Activated T-cell treated with anti-CD3 and anti-CD28 coated beads, Interleukin-2, amount 50 U/mL, for 72 hours (primary cell): ENCODE results near the gene CBLB. TPM values are rescaled to one million over a fixed set of nuclear protein-coding genes. Genes with fewer than 3 reads are reported as not detected.

Source experiments
- ATAC-seq, 2 donors: fragments of 150-1000 bp; cut with Tn5 transposase; replicated peaks in 1 of 2; 2 replicates each; pipeline ENCODE4 v1.10.0; 2021; ENCODE audit warnings: moderate library complexity in 2 of 2, mild to moderate bottlenecking in 1 of 2
- DNase-seq, 2 donors: peaks; one replicate each; pipeline ENCODE4 v3.0.0; 2021 to 2022; ENCODE audit warnings: mixed read lengths in 1 of 2
- H3K27ac Mint-ChIP-seq: one replicate; pipeline ENCODE4 v1.8.0; 2022; ENCODE audit warnings: mild to moderate bottlenecking, moderate library complexity, mixed read lengths
- H3K27me3 Mint-ChIP-seq: one replicate; pipeline ENCODE4 v1.8.0; 2022; ENCODE audit warnings: low read depth, mixed read lengths
- H3K36me3 Mint-ChIP-seq, 2 donors: one replicate each; pipeline ENCODE4 v1.8.0; 2022; ENCODE audit warnings: mixed read lengths in 2 of 2, mild to moderate bottlenecking in 1 of 2; ENCODE audit not compliant: insufficient read depth in 2 of 2
- H3K4me1 Mint-ChIP-seq: one replicate; pipeline ENCODE4 v1.8.0; 2022; ENCODE audit warnings: low read depth, mixed read lengths
- H3K4me3 Mint-ChIP-seq, 2 donors: one replicate each; pipeline ENCODE4 v1.8.0; 2022; ENCODE audit warnings: mild to moderate bottlenecking in 2 of 2, mixed read lengths in 2 of 2, moderate library complexity in 2 of 2
- H3K9me3 Mint-ChIP-seq, 2 donors: one replicate each; pipeline ENCODE4 v1.8.0; 2022; ENCODE audit warnings: mixed read lengths in 2 of 2
- total RNA-seq, 2 donors: library from RNA; stranded (reverse); gene quantifications; one replicate each; pipeline ENCODE4 v1.2.3, GENCODE V29; 2022

CBLB gene
- total RNA-seq, result 100 to 1,000 TPM; 159 to 191 TPM

DNA sequence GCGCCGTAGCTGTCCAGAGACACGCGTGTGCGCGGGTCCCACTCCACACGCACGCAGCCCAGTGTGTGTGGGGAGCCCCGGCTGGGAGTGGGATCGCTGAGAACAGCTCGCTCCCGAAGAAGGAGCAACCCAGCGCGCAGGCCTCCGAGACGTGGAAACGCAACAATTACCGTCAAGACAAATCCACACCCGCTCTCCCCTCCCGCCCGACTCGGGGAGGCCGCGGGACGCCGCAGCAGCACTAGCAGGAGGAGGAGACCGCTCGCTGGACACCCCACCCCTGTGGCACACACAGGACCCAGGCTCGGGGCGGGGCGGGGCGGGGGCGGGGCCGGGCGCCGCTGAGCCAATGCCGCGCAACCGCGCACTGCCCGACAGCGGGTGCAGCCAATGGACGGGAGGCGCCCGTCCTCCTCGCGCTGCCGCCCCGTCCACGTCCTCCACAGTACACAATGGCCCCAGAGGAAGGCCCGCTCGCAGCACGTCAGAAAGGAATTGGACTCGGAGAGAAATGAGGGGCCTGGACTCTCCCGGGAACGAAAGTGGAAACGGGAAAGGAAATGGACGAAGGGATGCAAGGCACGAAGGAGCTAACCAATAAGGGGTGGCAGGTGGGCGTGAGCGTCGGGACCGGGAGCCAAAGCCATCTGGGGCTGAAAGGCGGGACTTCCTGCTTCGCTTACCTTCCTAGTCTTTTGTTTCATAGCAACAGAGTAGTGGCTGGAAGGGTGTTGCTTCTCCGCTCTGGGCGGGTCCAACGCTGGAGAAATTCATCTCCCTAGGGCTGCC lies at the start of gene CBLB:
Gene CBLB (minus strand): TSS at position 271 of the 789 bp plus-strand sequence. CDS start 1,435 bp downstream, outside the sequence.
- Mint-ChIP-seq H3K4me3 (peak within 1 kb of the TSS in 1 of 2 donors; percentile 89), H3K27me3 (no peaks in the 10 kb centered on the region), H3K27ac (peak within 1 kb of the TSS; percentile 99), H3K9me3 (no peaks in the 10 kb centered on the region), H3K4me1 (peaks cover 26% of the 10 kb centered on the region), H3K36me3 (peaks cover 19 to 37% of the 10 kb centered on the region in 2 donors)
- peak; percentile 91 to 92 for ATAC-seq
- peak; percentile 84 to 87 for DNase-seq

GRCh38 chr3:105916767-105917166 lies 48.0 kb upstream of the CBLB start:
- Mint-ChIP-seq H3K4me3 (no peak overlapping the region), H3K36me3 (peaks cover 14 to 31% of the 10 kb centered on the region in 2 donors), H3K9me3 (peaks cover 13 to 16% of the 10 kb centered on the region in 2 donors), H3K4me1 (peaks cover 10% of the 10 kb centered on the region), H3K27me3 (no peaks in the 10 kb centered on the region), H3K27ac (no peak overlapping the region)
- ATAC-seq (no peak), DNase-seq (no peak)

DNA sequence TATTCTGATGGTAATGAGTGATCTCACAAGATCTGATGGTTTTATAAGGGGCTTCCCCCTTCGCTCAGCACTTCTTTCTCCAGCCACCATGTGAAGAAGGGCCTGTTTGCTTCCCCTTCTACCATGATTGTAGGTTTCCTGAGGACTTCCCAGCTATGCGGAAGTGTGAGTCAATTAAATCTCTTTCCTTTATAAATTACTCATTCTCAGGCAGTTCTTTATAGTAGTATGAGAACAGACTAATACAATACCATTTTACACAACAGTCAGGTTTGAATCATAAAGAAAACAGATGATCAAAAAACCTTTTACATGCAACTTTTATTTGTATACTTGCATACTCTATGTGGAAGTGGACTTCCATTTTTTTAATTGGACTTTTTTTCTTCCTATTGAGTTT lies 46.7 kb upstream of the CBLB start:
- Mint-ChIP-seq H3K27me3 (no peaks in the 10 kb centered on the region), H3K4me3 (no peak overlapping the region), H3K36me3 (peaks cover 12 to 24% of the 10 kb centered on the region in 2 donors), H3K27ac (no peak overlapping the region), H3K4me1 (peaks cover 10% of the 10 kb centered on the region), H3K9me3 (peaks cover 12 to 13% of the 10 kb centered on the region in 2 donors)
- ATAC-seq, result no peak
- DNase-seq, result no peak

GRCh38 chr3:105913616-105914015 lies 44.8 kb upstream of the CBLB start:
- ATAC-seq, result no peak
- Mint-ChIP-seq H3K36me3 (peaks cover 5 to 18% of the 10 kb centered on the region in 2 donors), H3K27ac (no peak overlapping the region), H3K4me3 (no peak overlapping the region), H3K27me3 (no peaks in the 10 kb centered on the region), H3K9me3 (peaks cover 5 to 6% of the 10 kb centered on the region in 2 donors), H3K4me1 (no peaks in the 10 kb centered on the region)
- no peak for DNase-seq

GRCh38 chr3:105912891-105913290 lies 44.1 kb upstream of the CBLB start:
- Mint-ChIP-seq H3K4me1 (peaks cover 3% of the 10 kb centered on the region), H3K4me3 (no peak overlapping the region), H3K36me3 (peaks cover 3 to 14% of the 10 kb centered on the region in 2 donors), H3K27ac (no peak overlapping the region), H3K9me3 (peaks cover 5 to 6% of the 10 kb centered on the region in 2 donors), H3K27me3 (no peaks in the 10 kb centered on the region)
- ATAC-seq (no peak), DNase-seq (no peak)

GRCh38 chr3:105911496-105911895 lies 42.7 kb upstream of the CBLB start:
- Mint-ChIP-seq H3K27me3 (no peaks in the 10 kb centered on the region), H3K36me3 (peaks cover 3 to 7% of the 10 kb centered on the region in 2 donors), H3K4me1 (peaks cover 5% of the 10 kb centered on the region)

DNA sequence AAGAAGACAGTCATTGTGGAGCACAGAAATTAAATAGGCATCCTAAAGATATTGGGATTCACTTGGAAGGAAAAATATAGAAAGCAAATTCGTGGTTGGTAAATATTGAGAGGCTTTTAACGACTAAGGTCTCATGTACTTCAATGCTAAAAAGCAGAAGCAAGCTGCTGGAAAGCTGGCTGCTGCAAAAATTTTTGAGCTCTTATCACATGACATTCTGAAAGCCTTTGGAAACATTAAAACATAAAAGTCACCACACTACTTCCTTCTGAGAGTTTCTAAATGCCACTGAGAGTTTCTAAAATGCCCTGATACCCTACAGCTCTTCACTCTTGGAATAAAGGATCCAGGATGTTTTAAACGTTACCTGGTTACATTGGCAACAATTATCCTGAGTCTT lies 39.0 kb upstream of the CBLB start:
- H3K27ac Mint-ChIP-seq, result no peak overlapping the region
- DNase-seq (no peak), ATAC-seq (no peak)
- no peaks in the 10 kb centered on the region for H3K36me3 Mint-ChIP-seq
- no peak overlapping the region for H3K4me3 Mint-ChIP-seq
- peaks cover 5% of the 10 kb centered on the region for H3K4me1 Mint-ChIP-seq
- H3K9me3 Mint-ChIP-seq, result peaks cover 0 to 1% of the 10 kb centered on the region in 2 donors
- H3K27me3 Mint-ChIP-seq, result no peaks in the 10 kb centered on the region

More at GRCh38 chr3:105911496-105911895, 42.7 kb upstream of the CBLB start:
- DNase-seq, result no peak
- H3K27ac Mint-ChIP-seq, result no peak overlapping the region
- no peak for ATAC-seq
- H3K4me3 Mint-ChIP-seq, result no peak overlapping the region
- peaks cover 5 to 6% of the 10 kb centered on the region in 2 donors for H3K9me3 Mint-ChIP-seq

DNA sequence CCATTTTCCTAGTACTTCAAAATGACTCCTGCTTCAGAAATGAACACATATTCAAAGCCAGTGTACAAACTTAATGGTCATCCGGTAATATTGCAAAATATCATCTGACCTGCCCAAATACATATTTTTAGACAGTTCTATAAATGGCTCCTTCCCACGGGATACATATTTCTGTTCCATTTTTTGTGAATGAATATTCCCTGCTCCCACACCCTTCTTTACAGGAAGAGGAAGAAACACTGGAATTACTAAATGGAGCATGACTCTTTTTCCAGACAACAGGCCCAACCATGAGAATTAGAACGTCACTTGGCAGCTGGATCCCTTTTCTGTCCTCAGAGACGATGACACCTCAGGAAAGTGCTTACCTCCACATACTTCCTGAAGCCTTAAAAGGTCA lies 38.0 kb upstream of the CBLB start:
- ATAC-seq (no peak), DNase-seq (no peak)
- Mint-ChIP-seq H3K4me3 (no peak overlapping the region), H3K4me1 (peaks cover 5% of the 10 kb centered on the region), H3K27me3 (no peaks in the 10 kb centered on the region), H3K36me3 (no peaks in the 10 kb centered on the region), H3K27ac (no peak overlapping the region), H3K9me3 (peaks cover 0 to 3% of the 10 kb centered on the region in 2 donors)

- peaks cover 5% of the 10 kb centered on the region for H3K4me1 Mint-ChIP-seq
- H3K36me3 Mint-ChIP-seq, result no peaks in the 10 kb centered on the region
- no peak overlapping the region for H3K4me3 Mint-ChIP-seq
- DNase-seq (no peak), ATAC-seq (no peak)
- no peaks in the 10 kb centered on the region for H3K27me3 Mint-ChIP-seq
- no peak overlapping the region for H3K27ac Mint-ChIP-seq
- peaks cover 0 to 3% of the 10 kb centered on the region in 2 donors for H3K9me3 Mint-ChIP-seq
Measured at GRCh38 chr3:105906345-105906744, 37.5 kb upstream of the CBLB start.

DNA sequence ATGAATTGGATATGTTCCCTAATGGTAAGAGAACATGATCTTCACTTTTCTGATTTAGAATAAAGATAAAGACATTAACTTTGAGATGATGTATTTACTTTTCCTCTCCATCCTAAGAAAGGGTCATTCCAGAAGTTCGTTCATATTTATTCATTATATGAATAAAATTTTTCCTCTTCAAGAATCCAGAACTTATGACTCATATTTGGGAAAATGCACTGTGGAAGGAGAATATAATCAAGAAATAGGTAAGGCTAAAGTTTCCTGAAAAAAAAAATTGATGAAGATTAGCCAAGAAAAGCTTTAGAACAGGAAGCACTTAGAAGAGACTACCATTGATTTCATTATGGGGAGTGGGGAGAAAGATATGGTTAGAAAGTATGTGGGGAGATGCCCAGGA lies 36.5 kb upstream of the CBLB start:
- Mint-ChIP-seq H3K27ac (no peak overlapping the region), H3K4me1 (peaks cover 5% of the 10 kb centered on the region), H3K27me3 (no peaks in the 10 kb centered on the region), H3K9me3 (peaks cover 0 to 3% of the 10 kb centered on the region in 2 donors), H3K36me3 (no peaks in the 10 kb centered on the region), H3K4me3 (no peak overlapping the region)
- ATAC-seq, result no peak
- DNase-seq, result no peak

DNA sequence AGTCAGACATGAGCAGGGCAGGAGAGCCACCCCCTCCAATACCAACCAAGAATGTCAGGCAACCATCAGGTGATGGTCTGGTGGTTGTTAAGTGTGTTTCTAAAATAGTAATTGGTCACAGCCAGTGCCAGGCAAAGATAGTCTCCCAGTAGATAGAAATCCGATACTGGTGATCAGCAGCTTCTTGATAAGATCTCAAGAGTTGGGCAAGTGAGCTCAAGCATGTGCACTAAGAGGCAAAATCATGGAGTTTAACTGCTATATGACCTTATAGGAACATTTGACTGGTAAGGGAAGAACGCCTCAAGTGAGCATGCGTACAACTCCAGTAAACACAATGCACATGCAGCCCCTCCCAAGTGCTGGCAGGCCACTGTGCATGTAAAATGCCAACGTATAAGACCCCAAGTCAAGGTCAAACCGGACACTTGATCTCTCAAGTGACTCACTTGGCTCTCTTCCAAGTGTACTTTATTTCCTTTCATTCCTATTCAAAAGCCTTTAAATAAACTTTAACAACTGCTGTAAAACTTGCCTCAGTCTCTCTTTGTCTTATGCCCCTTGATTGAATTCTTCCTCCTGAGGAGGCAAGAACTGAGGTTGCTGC lies 36.0 kb upstream of the CBLB start:
- no peaks in the 10 kb centered on the region for H3K36me3 Mint-ChIP-seq
- no peak overlapping the region for H3K27ac Mint-ChIP-seq
- ATAC-seq (no peak), DNase-seq (no peak)
- peaks cover 0 to 3% of the 10 kb centered on the region in 2 donors for H3K9me3 Mint-ChIP-seq
- H3K27me3 Mint-ChIP-seq, result no peaks in the 10 kb centered on the region
- no peak overlapping the region for H3K4me3 Mint-ChIP-seq
- H3K4me1 Mint-ChIP-seq, result peaks cover 5% of the 10 kb centered on the region

DNA sequence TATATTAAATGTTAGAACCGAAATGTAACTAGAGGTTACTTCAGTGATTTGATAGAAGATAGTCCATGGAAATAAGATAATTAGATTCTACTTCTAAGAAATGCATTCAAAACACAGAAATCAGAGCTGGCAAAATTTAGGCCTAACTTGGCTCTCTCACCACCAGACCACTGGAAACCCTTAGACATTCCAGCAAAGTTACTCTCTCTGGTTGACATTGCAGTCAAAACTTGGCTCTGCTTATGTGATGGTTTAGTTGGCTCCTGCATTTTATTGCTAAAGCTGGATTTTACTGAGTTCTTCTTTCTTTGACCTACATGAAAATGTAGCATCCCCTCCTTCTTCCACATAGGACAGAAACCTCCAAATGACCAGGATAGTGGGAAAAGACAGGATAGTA lies 35.4 kb upstream of the CBLB start:
- ATAC-seq, result no peak
- H3K27ac Mint-ChIP-seq, result no peak overlapping the region
- peaks cover 0 to 2% of the 10 kb centered on the region in 2 donors for H3K9me3 Mint-ChIP-seq
- no peaks in the 10 kb centered on the region for H3K27me3 Mint-ChIP-seq
- peaks cover 5% of the 10 kb centered on the region for H3K4me1 Mint-ChIP-seq
- no peaks in the 10 kb centered on the region for H3K36me3 Mint-ChIP-seq
- DNase-seq, result no peak
- no peak overlapping the region for H3K4me3 Mint-ChIP-seq

DNA sequence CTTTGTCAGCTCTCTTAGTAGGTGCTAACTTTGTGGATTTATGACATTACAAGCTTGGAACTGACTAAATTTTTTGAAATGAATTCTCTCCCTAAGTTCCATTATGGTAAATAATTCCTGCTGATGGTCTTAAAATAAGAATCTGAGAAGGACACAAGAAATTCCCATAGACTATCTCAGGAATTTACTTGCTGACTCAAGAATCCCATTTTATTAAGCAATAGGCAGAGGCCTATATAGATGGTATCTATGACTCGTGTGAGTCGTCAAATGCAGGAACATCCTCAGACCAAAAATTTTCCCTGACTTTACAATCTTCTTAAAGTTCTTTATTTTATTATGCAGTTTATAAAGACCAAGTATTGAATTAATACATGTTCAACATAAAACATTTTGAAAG lies 30.7 kb upstream of the CBLB start:
- ATAC-seq (no peak), DNase-seq (no peak)
- H3K4me3 Mint-ChIP-seq, result no peak overlapping the region
- H3K4me1 Mint-ChIP-seq, result no peaks in the 10 kb centered on the region
- no peak overlapping the region for H3K27ac Mint-ChIP-seq
- H3K36me3 Mint-ChIP-seq, result no peaks in the 10 kb centered on the region
- H3K9me3 Mint-ChIP-seq, result peaks cover 0 to 2% of the 10 kb centered on the region in 2 donors
- H3K27me3 Mint-ChIP-seq, result no peaks in the 10 kb centered on the region
